NCI-H2107 treated with DMSO at 0.1 percent for 48 hours (cell line): Measurements from ENCODE around the gene CSMD2.

Experiments used
- DNase-seq: peaks from one replicate; lab custom pipeline; 2025; ENCODE audit not compliant: unreplicated experiment; lab: John Stamatoyannopoulos, UW

CSMD2 gene

GRCh38 chr1:33622757-33623156, 542.3 kb downstream of the CSMD2 start:
- DNase-seq, result no peak

GRCh38 chr1:33618636-33619035, 546.4 kb downstream of the CSMD2 start:
- DNase-seq, result no peak

- no peak for DNase-seq
Observed at GRCh38 chr1:33617451-33617850, 547.6 kb downstream of the CSMD2 start.

GRCh38 chr1:33616780-33617179, 548.2 kb downstream of the CSMD2 start:
- DNase-seq, result no peak

DNA sequence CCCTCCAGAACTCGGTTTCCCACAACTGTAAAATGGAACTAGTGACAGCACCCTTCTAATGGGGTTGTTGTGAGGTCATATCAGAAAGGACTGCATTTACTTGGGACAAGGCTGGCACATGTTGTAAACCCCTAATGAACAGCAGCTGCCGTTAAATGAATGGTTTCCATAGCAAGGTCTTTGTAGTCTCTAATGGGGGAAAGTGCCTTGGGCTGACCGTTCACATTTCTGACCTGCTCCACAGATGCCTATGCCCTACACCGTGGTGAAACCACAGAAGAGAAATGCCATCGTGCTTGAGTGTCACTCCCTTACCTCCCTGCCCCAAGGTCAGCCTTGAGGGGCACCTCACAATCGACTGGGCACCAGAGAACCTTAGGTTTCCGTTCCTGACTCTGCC, 549.5 kb downstream of the CSMD2 start:
- no peak for DNase-seq

GRCh38 chr1:33610864-33611455, 554.1 kb downstream of the CSMD2 start:
- no peak for DNase-seq

- no peak for DNase-seq
Observed at GRCh38 chr1:33610391-33610790, 554.6 kb downstream of the CSMD2 start.

- DNase-seq, result no peak
Observed at GRCh38 chr1:33609739-33610138, 555.3 kb downstream of the CSMD2 start.

DNA sequence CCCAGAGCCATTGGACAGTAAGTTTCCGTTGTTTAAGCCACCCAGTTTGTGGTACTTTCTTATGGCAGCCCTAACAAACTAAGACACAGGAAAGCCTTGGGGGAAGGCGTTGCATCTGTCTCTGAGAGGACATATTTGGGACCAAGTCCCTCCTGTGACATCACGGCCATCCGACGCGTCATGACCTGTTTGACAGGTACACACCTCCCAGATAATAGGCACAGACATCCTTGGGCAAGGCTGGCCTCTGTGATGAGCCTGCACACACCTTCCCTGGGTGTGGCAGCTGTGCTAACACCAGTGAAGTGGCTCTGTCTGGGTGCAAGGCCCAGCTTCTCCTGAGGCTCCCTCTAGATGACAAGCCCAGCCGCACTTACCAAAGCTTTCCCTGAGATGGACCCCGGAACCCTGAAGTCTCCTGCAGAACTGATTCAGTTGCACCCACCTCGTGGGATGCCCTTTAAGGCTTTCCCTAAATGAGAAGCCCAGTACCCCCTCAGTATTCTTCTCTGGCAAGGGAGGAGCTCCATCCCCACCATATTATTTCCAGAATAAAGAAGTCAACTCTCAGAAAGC, 556.1 kb downstream of the CSMD2 start:
- DNase-seq, result no peak

- DNase-seq, result no peak
Observed at GRCh38 chr1:33607444-33608005, 557.5 kb downstream of the CSMD2 start.

GRCh38 chr1:33606272-33606671, 558.8 kb downstream of the CSMD2 start:
- no peak for DNase-seq

GRCh38 chr1:33602271-33602670, 562.8 kb downstream of the CSMD2 start:
- no peak for DNase-seq

- no peak for DNase-seq
Observed at GRCh38 chr1:33601751-33602150, 563.3 kb downstream of the CSMD2 start.

GRCh38 chr1:33599516-33600115, 565.4 kb downstream of the CSMD2 start:
- DNase-seq, result no peak

GRCh38 chr1:33588726-33589125, 576.3 kb downstream of the CSMD2 start:
- DNase-seq, result no peak

DNA sequence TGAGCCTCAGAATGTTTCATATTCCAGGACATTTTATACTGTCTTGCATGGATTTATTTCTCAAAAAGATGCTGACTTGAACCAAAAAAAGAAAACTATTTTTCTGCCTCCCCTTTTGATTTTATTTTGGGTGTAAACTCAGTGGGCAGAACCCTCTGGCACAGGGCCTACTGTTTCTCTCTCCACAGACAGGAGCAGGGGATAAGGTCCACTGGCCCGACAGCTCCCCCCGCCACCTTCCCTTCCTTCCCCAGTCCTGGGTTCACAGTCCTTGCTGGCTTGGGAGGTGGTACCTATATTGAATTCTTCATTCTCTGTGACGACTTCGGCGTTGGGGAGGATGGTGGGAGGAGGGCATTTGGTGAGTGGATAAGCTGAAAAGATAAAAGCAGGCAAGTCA, 578.2 kb downstream of the CSMD2 start:
- DNase-seq, result no peak

- DNase-seq, result no peak
Observed at GRCh38 chr1:33586106-33586505, 578.9 kb downstream of the CSMD2 start.

DNA sequence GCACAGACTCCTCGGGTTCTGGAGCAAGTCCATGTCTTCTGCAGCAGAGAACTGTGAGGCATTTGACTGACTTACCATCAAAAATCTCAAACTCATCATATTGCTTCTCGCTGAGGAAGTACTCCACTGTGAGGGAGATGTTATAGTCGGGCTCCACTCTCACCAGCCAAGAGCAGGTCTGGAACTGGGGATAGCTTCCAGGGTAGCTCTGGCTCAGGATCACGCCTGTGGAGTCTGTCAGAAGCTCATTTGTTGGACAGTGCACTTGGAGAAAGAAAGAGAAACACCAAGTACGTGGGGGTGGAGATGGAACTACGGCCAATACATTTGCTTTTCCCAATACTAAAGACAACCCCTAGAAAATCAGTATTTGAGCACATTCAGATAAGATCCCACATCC, 581.5 kb downstream of the CSMD2 start:
- DNase-seq, result no peak

GRCh38 chr1:33578557-33579448, 586.2 kb downstream of the CSMD2 start:
- DNase-seq, result no peak

DNA sequence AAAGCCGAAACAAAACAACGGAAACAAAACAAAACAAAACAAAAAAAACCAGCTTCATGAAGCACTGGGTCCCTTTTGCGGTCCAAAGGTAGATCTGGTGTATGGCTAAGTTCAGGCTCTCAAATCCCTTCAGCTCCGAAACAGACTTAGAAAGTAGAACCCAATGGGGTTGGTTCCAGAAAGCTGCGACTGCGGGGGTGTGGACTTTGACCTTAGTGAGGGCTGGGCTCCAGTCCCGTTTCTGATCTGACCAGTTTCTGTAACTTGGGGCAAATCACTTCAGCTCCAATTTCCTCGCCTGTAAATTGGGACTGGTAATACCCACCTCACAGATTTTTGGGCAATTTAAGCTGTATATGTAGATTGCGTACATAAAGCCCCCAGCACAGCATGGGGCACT, 587.4 kb downstream of the CSMD2 start:
- no peak for DNase-seq

- DNase-seq, result no peak
Observed at GRCh38 chr1:33576821-33577599, 588.0 kb downstream of the CSMD2 start.
